ELR (cell line): ENCODE results near the gene DNAJC8.
A peak's percentile ranks its signal among the peaks of the same experiment; 100 is the strongest.

Experiments used
- DNase-seq: peaks from one replicate; pipeline ENCODE4 v3.0.0-alpha.2; 2015; ENCODE audit warnings: low read depth

DNAJC8 gene

GRCh38 chr1:28170001-28170596, 62.7 kb downstream of the DNAJC8 start:
- no peak for DNase-seq

- no peak for DNase-seq
Observed at GRCh38 chr1:28163496-28164161, 69.2 kb downstream of the DNAJC8 start.

GRCh38 chr1:28162151-28162550, 70.7 kb downstream of the DNAJC8 start:
- DNase-seq: no peak

- no peak for DNase-seq
Observed at GRCh38 chr1:28161751-28162150, 71.1 kb downstream of the DNAJC8 start.

- peak; percentile 42 for DNase-seq
Observed at GRCh38 chr1:28160782-28161266, 72.0 kb downstream of the DNAJC8 start.

- no peak for DNase-seq
Observed at GRCh38 chr1:28159680-28160079, 73.1 kb downstream of the DNAJC8 start.

- DNase-seq: no peak
Observed at GRCh38 chr1:28159243-28159642, 73.6 kb downstream of the DNAJC8 start.

GRCh38 chr1:28157894-28158293, 74.9 kb downstream of the DNAJC8 start:
- DNase-seq: no peak

GRCh38 chr1:28156821-28157220, 76.0 kb downstream of the DNAJC8 start:
- no peak for DNase-seq

- DNase-seq: no peak
Observed at GRCh38 chr1:28155628-28156027, 77.2 kb downstream of the DNAJC8 start.

- no peak for DNase-seq
Observed at GRCh38 chr1:28154078-28154594, 78.7 kb downstream of the DNAJC8 start.
